HG02610 (cell line): Measurements from ENCODE around the gene RHOBTB3.

ENCODE experiments used
- ATAC-seq: cut with Tn5 transposase; IDR thresholded peaks from one replicate; pipeline ENCODE4 v1.9.1; 2021; ENCODE audit warnings: mild to moderate bottlenecking, moderate library complexity; ENCODE audit not compliant: unreplicated experiment

RHOBTB3 gene

DNA sequence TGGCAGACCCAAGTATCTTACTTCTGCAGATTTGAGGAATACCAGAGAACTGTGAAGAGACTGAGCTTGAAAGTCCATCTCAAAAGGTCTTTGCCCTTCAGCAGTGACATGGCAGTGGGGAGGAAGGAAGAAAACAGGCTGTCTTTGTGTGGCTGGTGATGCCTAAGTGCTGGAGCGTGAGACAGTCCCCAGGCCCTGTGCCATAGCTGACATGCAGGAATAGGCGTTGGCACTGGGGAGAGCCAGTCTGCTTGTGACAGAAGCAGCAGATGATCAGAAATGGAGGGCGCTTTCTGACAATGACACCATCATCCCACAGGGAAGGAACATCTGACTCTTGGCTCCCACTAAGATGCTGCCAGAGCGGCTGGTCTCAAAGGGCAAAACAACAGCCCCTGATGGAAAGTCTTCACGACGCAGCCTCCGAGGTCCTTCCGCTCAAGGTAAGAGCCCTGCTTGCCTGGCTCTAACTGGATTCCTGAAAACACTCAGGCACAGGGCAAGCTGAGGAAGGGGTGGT lies 106.9 kb downstream of the RHOBTB3 start:
- no peak for ATAC-seq

DNA sequence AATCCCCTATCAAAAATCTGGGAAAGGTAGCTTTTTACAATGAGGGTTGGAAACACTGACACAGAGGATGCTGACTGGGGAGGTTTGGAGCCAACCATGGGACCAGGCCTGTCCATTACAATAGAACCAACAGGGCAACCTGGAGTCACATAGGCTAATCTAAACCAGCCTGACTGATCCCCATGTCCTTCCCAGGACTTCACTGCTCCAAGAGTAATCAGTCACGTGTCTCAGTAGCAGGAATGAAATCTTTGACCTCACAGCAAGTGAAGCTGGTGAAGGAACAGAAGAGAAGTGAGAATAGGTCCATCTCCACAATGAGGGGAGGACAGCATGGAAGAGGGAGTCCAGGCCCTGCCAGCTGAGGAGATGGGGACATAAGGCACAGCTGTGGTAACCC lies 107.4 kb downstream of the RHOBTB3 start:
- no peak for ATAC-seq

DNA sequence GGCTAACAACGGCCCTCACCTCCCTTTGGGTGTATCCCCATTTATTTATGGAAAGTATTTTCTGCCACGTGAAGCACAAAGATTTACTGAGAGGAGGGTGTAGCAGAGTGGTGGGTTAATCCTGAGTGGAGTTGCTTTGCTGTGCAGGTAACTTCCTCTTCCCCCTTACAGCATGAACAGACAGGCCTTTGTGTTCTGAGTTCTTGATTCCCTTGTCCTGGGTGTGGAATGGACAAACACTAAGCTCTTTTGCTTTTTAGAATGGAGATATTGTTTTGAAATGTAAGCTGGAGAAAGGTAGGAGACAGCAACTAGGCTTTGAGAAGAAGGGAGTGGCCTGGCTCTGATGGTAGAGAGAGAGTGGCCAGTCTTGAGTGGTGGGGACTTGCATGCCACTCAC lies 108.5 kb downstream of the RHOBTB3 start:
- ATAC-seq, result no peak

DNA sequence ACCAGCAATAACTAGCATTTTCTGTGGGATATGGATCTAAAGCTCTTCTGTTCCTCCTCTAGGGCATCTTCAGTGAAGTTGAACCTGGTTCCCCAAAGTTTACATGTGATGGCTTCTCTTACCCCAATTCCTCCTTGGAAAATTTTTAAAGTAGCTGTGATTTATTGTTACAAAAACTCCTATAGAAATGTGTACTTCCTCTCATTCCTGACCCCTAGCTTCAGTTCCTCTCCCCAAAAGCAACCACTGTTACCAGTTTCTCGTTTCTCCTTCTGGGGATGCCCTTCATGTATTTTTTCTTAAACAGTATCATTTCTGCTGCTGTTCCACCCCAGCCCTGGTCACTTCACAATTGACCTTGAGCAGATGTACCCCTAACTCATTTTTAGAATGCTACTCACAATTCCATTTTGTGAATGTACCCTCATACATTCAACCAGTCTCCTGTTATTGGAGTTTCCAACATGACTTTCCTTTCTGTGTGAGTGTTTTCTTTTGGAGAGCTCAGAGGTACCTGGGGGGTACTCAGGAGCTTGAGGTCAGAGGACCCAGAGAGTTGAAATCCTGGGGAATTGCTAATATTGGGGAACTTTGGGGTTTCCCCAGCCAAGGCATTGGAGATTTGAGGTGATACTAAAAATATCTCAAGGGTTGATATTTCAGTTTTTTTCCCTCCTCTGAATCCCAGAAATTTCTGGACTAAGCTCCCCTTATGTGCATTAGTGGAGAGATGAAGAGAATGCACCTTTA lies 110.0 kb downstream of the RHOBTB3 start:
- ATAC-seq, result no peak

DNA sequence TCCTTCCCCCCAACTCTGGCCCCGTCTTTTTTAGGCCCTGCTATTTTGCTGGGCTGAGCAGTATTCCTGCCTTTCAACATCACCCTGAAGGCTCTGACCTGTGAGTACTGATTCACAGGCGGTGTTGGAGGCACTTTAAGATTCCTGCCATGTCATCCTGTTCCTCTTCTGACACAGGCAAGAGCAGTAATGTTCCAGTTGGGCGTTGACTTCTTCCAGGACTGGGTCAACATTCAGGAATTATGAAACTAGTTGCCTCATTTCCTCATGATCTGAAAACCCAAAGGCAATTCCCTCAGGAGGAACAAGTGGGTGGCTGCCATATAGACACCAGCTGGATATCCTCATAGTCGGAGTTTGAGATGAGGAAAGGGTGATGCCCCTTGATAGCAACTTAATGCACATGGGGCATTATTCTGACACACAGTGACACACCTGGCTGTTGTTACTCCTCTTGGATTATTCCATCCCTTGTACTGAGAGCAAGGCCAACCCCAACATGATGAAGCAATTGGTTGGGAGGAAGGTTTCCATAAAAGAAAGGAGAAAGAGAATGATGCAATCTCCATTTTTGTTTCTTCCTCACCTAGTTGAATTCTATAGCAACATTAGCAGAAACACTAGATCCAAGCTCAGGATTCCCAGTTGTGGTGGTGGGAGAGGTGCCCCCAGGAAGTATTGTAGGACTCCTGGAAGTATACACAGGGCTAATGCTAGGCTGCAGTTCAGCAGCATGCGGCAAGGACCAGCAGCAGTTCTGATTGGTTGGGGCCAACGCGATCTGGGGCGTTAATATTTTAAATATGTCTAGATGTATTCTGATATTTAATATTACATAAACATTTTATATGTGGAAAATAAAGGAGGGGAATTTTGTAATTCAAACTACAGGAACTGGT lies 111.0 kb downstream of the RHOBTB3 start:
- ATAC-seq, result no peak

DNA sequence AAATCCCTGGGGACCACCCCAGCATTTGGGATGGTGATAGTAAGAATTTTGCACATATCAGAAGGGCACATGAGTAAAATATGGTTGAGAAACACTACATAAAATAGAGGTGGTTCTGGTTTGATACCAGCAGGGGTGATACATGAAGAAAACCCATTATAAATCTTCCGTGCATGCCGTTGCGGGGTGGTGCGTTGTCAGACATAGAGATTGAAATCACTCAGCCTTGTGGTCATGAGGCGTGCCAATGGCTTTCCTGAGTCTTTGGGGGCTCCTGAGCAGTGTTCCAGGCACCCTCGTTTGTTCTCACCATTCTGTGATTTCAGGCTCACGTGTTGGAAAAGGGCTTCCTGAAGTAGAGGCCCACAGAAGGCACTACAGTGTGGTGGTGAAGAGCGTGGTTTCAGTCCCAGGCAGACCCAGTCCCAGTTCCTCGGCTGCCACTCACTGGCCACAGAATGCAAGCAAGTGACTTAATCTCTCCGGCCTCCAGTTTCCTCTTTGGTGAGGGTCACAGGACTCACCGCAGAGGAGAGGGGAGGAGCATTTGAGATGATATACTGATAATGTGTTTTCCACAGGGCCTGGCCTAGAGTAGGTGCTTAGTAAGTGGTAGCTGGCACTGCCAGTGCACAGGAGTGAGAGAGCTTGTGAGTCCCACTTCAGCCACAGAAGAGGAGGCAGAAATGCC lies 111.9 kb downstream of the RHOBTB3 start:
- ATAC-seq, result peak; percentile 92

DNA sequence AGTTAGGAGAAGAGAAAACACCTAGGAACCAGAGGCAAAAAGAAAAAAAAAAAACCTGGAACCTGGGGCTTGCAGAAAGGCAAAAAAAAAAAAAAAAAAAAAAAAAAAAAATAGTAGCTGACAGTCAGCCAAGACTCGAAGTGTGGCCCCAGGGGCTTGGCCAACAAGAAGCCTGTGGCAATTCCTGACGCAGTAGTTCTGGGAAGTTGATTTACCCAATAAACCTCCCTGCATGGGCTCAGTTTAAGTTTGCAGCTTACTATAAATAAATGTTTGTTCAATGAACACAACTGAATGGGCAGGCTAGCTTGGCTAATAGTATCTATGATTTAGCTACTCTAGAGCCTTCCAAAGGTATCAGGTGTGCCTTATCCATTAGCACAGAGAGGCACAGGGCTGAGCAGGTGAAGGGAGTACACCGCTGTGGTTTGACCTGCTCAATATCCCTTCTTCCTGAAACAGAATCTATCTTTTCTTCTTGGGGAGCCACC lies 112.6 kb downstream of the RHOBTB3 start:
- ATAC-seq, result no peak

DNA sequence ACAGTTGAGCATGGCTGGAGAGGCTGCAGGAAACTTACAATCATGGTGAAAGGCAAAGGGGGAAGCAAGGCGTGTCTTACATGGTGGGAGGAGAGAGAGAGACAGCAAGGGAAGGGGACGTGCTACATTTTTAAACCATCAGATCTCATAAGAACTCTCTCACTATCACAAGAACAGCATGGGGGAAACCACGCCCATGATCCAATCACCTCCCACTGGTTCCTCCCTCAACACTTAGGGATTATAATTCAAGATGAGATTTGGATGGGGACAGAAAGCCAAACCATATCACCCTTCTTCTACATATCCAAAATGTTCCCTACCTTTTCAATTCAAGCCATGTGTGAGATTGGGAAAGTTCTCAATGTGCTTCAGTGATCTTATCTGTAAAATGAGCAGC lies 114.3 kb downstream of the RHOBTB3 start:
- no peak for ATAC-seq
